Fibroblast of lung (primary cell): Measurements from ENCODE around the gene SENP1.

Experiments used
- CTCF ChIP-seq, 2 donors: IDR thresholded peaks in 1 of 2; conservative IDR thresholded peaks in 1 of 2; 1 replicate in 1 of 2; 2 replicates in 1 of 2; pipeline ENCODE4 v1.5.1; 2011 to 2012; ENCODE audit warnings: low read length in 2 of 2, control low read depth in 1 of 2, inconsistent platforms in 1 of 2, low read depth in 1 of 2, mild to moderate bottlenecking in 1 of 2
- EZH2 ChIP-seq: IDR thresholded peaks from 2 replicates; pipeline ENCODE4 v1.5.1; 2012; ENCODE audit warnings: low read length, control low read depth, mild to moderate bottlenecking; ENCODE audit errors: missing control alignments

DNA sequence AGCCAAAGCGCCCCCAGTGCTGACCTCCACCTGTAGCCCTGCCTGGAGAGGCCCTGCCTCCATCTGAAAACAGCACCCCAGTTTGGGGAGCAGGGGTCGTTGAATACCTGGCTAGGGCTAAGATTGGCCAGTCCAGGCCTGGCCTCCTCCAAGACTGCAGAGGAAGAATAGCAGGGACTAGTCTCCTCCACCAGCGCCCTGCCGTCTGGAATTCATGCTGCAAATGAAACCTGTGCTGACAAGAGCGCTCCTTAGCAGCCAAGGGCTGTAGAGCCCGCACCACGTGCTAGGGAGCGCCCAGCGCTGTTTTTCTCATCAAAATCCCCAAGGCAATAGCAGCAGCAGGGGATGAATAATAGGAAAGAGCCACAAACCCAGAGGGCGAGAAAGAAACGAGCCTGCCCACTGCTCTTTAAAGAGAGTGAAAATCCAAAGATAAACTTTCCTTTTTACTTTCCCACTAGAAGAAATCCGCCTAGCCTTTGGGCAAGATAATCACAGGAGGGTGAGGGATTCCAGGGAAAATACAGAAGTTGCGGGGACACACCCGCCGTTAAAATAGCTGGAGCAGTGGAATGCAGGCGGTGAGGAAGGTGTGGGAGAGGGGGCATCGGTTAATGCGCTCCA lies 104.9 kb downstream of the SENP1 start:
- no peak for TF ChIP-seq CTCF (conservative IDR thresholded peaks at IDR 0.05 in 1 of 2, IDR thresholded peaks at IDR 0.05 in 1 of 2; ENCODE audit: low read depth in 1 of 2, low read length in 2 of 2)
- peak; percentile 75 for TF ChIP-seq EZH2
